ENCODE results near the gene DMXL2.

GRCh38 chr15:51579012-51579411, 43.6 kb downstream of the DMXL2 start:
- TF ChIP-seq, protein P1, sequence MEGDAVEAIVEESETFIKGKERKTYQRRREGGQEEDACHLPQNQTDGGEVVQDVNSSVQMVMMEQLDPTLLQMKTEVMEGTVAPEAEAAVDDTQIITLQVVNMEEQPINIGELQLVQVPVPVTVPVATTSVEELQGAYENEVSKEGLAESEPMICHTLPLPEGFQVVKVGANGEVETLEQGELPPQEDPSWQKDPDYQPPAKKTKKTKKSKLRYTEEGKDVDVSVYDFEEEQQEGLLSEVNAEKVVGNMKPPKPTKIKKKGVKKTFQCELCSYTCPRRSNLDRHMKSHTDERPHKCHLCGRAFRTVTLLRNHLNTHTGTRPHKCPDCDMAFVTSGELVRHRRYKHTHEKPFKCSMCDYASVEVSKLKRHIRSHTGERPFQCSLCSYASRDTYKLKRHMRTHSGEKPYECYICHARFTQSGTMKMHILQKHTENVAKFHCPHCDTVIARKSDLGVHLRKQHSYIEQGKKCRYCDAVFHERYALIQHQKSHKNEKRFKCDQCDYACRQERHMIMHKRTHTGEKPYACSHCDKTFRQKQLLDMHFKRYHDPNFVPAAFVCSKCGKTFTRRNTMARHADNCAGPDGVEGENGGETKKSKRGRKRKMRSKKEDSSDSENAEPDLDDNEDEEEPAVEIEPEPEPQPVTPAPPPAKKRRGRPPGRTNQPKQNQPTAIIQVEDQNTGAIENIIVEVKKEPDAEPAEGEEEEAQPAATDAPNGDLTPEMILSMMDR (IDR thresholded peaks at IDR 0.05 in 8 of 11, conservative IDR thresholded peaks at IDR 0.05 in 3 of 11) = no peak
- TF ChIP-seq POLR2AphosphoS5 (IDR thresholded peaks at IDR 0.05) (no peak), POLR2A (IDR thresholded peaks at IDR 0.05) (no peak)

All from spleen (tissue), 7 donors.